ENCODE results near the gene PHF13.
A peak's percentile ranks its signal among the peaks of the same experiment; 100 is the strongest.
"Not testable (repeated sequence)": the region's sequence is repeated elsewhere in the genome, so short reads cannot be mapped to it uniquely, and the experiment has no call there.

The PHF13 gene

GRCh38 chr1:6631058-6631457, 17.5 kb downstream of the PHF13 start:
- no peak for DNase-seq (ENCODE audit: low spot score)

GRCh38 chr1:6632588-6633514, 19.3 kb downstream of the PHF13 start:
- DNase-seq (ENCODE audit: low spot score), result no peak

- peak; percentile 57 for DNase-seq (ENCODE audit: low spot score)
Observed at GRCh38 chr1:6634371-6635052, 21.0 kb downstream of the PHF13 start.

- DNase-seq (ENCODE audit: low spot score), result no peak
Observed at GRCh38 chr1:6635161-6635909, 21.8 kb downstream of the PHF13 start.

GRCh38 chr1:6635910-6636760, 22.6 kb downstream of the PHF13 start:
- no peak for DNase-seq (ENCODE audit: low spot score)

- not testable (repeated sequence) for DNase-seq (ENCODE audit: low spot score)
Observed at GRCh38 chr1:6636778-6637177, 23.2 kb downstream of the PHF13 start.

GRCh38 chr1:6637770-6638169, 24.2 kb downstream of the PHF13 start:
- DNase-seq (ENCODE audit: low spot score), result no peak

GRCh38 chr1:6638226-6638625, 24.7 kb downstream of the PHF13 start:
- no peak for DNase-seq (ENCODE audit: low spot score)

- not testable (repeated sequence) for DNase-seq (ENCODE audit: low spot score)
Observed at GRCh38 chr1:6640867-6641266, 27.3 kb downstream of the PHF13 start.

GRCh38 chr1:6645018-6645417, 31.5 kb downstream of the PHF13 start:
- DNase-seq (ENCODE audit: low spot score), result no peak

- DNase-seq (ENCODE audit: low spot score), result no peak
Observed at GRCh38 chr1:6646499-6647148, 33.1 kb downstream of the PHF13 start.

- DNase-seq (ENCODE audit: low spot score), result no peak
Observed at GRCh38 chr1:6648556-6648955, 35.0 kb downstream of the PHF13 start.

GRCh38 chr1:6651909-6652308, 38.4 kb downstream of the PHF13 start:
- DNase-seq (ENCODE audit: low spot score), result no peak

- DNase-seq (ENCODE audit: low spot score), result no peak
Observed at GRCh38 chr1:6652986-6653385, 39.5 kb downstream of the PHF13 start.

- DNase-seq (ENCODE audit: low spot score), result no peak
Observed at GRCh38 chr1:6653436-6654290, 40.1 kb downstream of the PHF13 start.

- no peak for DNase-seq (ENCODE audit: low spot score)
Observed at GRCh38 chr1:6657138-6657537, 43.6 kb downstream of the PHF13 start.

- DNase-seq (ENCODE audit: low spot score), result no peak
Observed at GRCh38 chr1:6658359-6659060, 45.0 kb downstream of the PHF13 start.

- DNase-seq (ENCODE audit: low spot score), result no peak
Observed at GRCh38 chr1:6660415-6661049, 47.0 kb downstream of the PHF13 start.

- not testable (repeated sequence) for DNase-seq (ENCODE audit: low spot score)
Observed at GRCh38 chr1:6662468-6662867, 48.9 kb downstream of the PHF13 start.
